ENCODE data around the gene EPHB1. TPM values are rescaled to one million over a fixed set of nuclear protein-coding genes. Genes with fewer than 3 reads are reported as not detected.

Gene EPHB1
- polyA plus RNA-seq, 1 donor: 3.7 TPM

DNA sequence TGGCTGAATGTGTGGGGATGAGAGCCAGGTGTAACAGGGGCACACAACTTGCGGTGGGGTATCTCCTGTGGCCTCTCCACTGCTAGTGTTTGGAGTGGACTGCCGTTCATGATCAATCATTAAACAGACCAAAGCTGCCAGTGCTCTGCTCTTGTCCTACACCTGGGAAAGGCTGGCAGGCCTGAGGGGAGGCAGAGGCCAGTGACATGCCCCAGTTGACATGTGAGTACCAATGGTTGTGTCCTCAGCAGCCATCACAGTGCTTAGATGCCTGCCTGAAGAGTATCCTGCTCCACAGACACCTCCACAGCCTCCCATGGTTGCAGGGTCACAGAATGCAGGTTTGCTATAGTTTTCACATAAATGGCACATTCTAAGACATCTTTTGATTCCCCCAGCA lies 348.4 kb downstream of the EPHB1 start:
- Histone ChIP-seq H3K4me3 (ENCODE audit: low read length) (no peak overlapping the region), H3K4me1 (ENCODE audit: control insufficient read depth, insufficient read depth, low read length) (no peaks in the 10 kb centered on the region)

DNA sequence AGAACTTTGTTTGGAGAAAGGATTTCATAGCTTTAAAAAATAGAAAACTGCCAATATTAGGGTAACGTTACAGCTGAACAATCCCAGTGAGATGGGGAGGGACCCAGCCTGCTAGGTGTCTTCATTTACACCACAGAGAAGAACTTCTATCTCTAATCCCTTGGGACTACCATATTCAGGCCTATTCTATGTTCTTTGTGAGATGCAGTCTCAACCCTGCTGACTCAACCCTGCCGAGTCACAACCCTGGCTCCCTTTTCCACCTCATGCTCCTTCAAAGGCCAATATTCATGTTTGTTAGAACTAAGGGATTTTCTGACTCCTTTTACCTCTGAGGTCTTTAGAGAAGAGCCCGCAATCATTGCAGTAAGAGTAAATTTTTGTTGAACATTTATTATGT lies 350.5 kb downstream of the EPHB1 start:
- H3K4me1 ChIP-seq (ENCODE audit: control insufficient read depth, insufficient read depth, low read length): no peaks in the 10 kb centered on the region
- no peaks in the 10 kb centered on the region for H3K27me3 ChIP-seq (ENCODE audit: control insufficient read depth, insufficient read depth, low read length)
- H3K4me3 ChIP-seq (ENCODE audit: low read length): no peak overlapping the region
- WGBS (ENCODE audit: insufficient coverage, low lambda C conversion rate): no CpG with 5 or more reads among the region's 3 CpGs
- H3K27ac ChIP-seq (ENCODE audit: low read length): no peak overlapping the region
- H3K9me3 ChIP-seq (ENCODE audit: control insufficient read depth, low read depth, low read length): no peaks in the 10 kb centered on the region
- no peak for DNase-seq
- no peaks in the 10 kb centered on the region for H3K36me3 ChIP-seq (ENCODE audit: control insufficient read depth, insufficient read depth, low read length)

More for the DNA sequence above, 348.4 kb downstream of the EPHB1 start:
- H3K36me3 ChIP-seq (ENCODE audit: control insufficient read depth, insufficient read depth, low read length): no peaks in the 10 kb centered on the region
- WGBS (ENCODE audit: insufficient coverage, low lambda C conversion rate): no CpG with 5 or more reads among the region's 2 CpGs
- H3K27ac ChIP-seq (ENCODE audit: low read length): no peak overlapping the region
- no peaks in the 10 kb centered on the region for H3K9me3 ChIP-seq (ENCODE audit: control insufficient read depth, low read depth, low read length)
- H3K27me3 ChIP-seq (ENCODE audit: control insufficient read depth, insufficient read depth, low read length): no peaks in the 10 kb centered on the region
- DNase-seq: no peak

DNA sequence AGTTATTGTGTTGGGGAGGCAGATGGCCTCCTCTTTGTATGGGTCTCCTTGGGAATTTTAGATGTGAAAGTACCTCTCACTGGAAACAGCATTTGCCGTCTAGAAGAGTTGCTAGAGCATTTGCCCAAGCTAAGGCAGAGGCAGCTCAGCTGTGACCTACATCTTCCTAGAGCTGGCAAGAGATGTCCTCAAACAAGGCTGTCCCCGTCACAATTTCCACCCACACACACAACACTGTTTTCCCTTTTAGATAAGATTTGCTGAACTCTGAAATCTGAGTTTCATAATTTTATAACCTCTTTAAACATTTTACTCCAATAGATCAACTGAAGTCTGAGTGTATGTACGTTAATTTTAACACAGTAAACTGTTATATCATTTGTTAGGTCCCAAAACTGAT lies 352.6 kb downstream of the EPHB1 start:
- DNase-seq: no peak
- 78% methylated on average over 1 of the region's 3 CpGs for WGBS (ENCODE audit: insufficient coverage, low lambda C conversion rate)
- H3K27ac ChIP-seq (ENCODE audit: low read length): no peak overlapping the region
- H3K27me3 ChIP-seq (ENCODE audit: control insufficient read depth, insufficient read depth, low read length): peaks cover 3% of the 10 kb centered on the region
- no peaks in the 10 kb centered on the region for H3K9me3 ChIP-seq (ENCODE audit: control insufficient read depth, low read depth, low read length)
- no peaks in the 10 kb centered on the region for H3K4me1 ChIP-seq (ENCODE audit: control insufficient read depth, insufficient read depth, low read length)
- no peaks in the 10 kb centered on the region for H3K36me3 ChIP-seq (ENCODE audit: control insufficient read depth, insufficient read depth, low read length)
- H3K4me3 ChIP-seq (ENCODE audit: low read length): no peak overlapping the region

DNA sequence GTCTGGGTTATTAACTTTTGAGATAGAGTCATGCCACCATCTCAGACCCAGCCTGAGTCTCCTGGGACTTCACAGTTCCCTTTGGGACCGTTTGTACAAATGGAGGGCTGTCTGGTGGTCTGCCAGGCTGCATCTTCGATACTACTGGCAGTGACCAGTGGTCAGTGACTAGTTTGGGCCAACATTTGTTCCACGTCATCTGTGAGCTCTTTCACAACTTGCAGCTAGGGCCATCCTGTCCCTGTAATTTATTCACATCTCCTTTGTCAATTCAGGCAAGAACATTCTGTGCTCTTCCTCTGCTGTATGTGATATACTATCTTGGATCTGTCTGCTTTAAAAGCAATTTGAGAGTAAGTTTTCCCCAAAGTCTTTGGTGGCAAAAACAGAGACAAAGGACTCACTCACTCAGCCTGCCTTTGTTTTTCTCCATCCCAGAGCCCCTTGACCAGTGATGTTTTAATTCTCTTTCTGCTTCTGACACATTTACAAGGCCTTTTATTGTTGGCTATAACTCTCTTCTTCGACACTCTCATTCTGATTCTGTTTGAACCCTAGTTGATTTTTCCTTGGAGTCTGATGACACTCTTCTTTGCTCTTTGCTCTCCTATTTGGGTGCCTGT lies 353.4 kb downstream of the EPHB1 start:
- H3K36me3 ChIP-seq (ENCODE audit: control insufficient read depth, insufficient read depth, low read length): no peaks in the 10 kb centered on the region
- H3K27me3 ChIP-seq (ENCODE audit: control insufficient read depth, insufficient read depth, low read length): peaks cover 3% of the 10 kb centered on the region
- H3K9me3 ChIP-seq (ENCODE audit: control insufficient read depth, low read depth, low read length): no peaks in the 10 kb centered on the region
- WGBS (ENCODE audit: insufficient coverage, low lambda C conversion rate): 45% methylated on average over 1 of the region's 4 CpGs
- no peak for DNase-seq
- no peak overlapping the region for H3K27ac ChIP-seq (ENCODE audit: low read length)
- H3K4me1 ChIP-seq (ENCODE audit: control insufficient read depth, insufficient read depth, low read length): no peaks in the 10 kb centered on the region
- H3K4me3 ChIP-seq (ENCODE audit: low read length): no peak overlapping the region

DNA sequence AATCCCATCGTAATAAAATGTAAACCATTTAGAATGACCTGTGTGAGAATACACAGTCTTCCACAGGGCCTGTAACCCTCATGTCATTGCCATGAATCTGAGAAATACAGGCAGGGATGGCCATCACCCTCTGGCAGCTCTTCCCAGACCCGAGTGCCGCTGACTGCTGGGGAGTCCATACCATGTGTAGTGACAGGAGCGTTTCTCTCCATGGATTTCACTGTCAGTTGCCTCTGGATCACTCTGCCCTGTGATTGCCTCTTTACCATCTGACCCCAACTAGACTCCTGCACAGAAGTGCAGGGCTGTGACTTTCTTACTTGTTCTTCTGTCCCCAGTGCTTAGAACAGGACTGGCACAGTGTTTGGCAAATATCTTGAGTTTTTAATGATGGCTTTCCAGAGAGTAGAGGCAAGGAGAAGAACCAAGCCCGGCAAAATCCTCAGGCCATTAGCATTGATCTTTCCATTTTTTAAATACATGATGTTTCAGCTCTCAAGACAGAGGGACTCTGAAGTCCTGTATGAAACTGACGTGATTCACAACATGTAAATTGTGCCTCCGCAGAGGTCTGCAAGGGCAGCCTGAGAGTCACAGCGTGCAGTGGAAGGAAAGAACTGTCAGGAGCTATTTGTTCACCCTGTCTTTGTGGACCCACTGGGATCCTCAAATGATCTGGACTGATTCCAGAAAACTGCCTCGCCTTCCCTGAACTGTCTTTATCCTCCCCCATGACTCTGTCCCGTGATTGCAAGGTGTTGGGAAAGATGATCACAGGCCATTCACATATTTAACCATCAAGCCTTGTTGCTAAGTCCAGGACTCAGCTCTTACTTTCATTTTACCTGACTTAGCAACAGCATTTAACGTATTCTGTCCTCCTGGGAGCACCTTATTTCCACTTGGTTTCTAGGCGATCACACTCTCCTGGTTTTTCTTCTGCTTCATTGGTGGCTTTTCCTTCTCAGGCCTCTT lies 354.9 kb downstream of the EPHB1 start:
- no peak for DNase-seq
- no peak overlapping the region for H3K27ac ChIP-seq (ENCODE audit: low read length)
- no peaks in the 10 kb centered on the region for H3K4me1 ChIP-seq (ENCODE audit: control insufficient read depth, insufficient read depth, low read length)
- H3K36me3 ChIP-seq (ENCODE audit: control insufficient read depth, insufficient read depth, low read length): no peaks in the 10 kb centered on the region
- H3K9me3 ChIP-seq (ENCODE audit: control insufficient read depth, low read depth, low read length): no peaks in the 10 kb centered on the region
- H3K27me3 ChIP-seq (ENCODE audit: control insufficient read depth, insufficient read depth, low read length): peaks cover 3% of the 10 kb centered on the region
- WGBS (ENCODE audit: insufficient coverage, low lambda C conversion rate): 90% methylated on average over 2 of the region's 12 CpGs
- H3K4me3 ChIP-seq (ENCODE audit: low read length): no peak overlapping the region

DNA sequence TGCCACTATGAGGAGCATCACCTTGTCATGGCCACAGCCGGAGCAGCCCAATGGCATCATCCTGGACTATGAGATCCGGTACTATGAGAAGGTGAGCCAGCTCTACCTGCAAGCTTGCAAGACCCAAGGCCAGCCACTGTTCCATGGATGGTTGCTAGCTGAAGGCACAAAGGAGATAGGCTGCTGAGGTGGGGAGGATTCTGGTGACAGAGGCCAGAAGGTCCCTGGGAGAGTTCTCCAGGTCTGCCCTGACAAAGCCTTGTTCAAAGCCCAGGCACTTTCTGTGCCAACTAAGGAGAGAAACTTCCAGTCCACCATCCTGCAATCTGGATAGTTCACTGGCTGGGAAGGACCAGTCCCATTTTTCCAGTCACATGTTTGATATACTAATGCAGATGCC lies 359.1 kb downstream of the EPHB1 start:
- H3K27me3 ChIP-seq (ENCODE audit: control insufficient read depth, insufficient read depth, low read length): peaks cover 3% of the 10 kb centered on the region
- H3K9me3 ChIP-seq (ENCODE audit: control insufficient read depth, low read depth, low read length): no peaks in the 10 kb centered on the region
- H3K27ac ChIP-seq (ENCODE audit: low read length): no peak overlapping the region
- no peaks in the 10 kb centered on the region for H3K4me1 ChIP-seq (ENCODE audit: control insufficient read depth, insufficient read depth, low read length)
- H3K36me3 ChIP-seq (ENCODE audit: control insufficient read depth, insufficient read depth, low read length): no peaks in the 10 kb centered on the region
- no peak overlapping the region for H3K4me3 ChIP-seq (ENCODE audit: low read length)
- no CpG with 5 or more reads among the region's 2 CpGs for WGBS (ENCODE audit: insufficient coverage, low lambda C conversion rate)
- no peak for DNase-seq

DNA sequence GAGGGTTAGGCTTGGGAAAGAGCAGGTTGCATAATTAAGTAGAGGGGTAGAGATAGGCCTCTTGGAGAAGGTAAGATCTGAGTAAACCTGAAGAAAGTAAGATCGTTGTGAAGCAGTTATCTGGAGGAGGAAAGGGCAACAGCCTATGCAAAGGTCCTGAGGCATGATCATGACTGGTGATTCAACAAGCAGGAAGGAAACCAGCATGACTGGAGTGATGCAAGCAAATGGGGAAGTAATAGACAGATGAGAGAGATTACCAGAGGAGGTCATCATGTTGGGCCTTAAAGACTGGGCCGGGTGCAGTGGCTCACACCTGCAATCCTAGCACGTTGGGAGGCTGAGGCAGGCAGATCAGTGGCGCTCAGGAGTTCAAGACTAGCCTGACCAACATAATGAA lies 360.2 kb downstream of the EPHB1 start:
- no CpG with 5 or more reads among the region's 4 CpGs for WGBS (ENCODE audit: insufficient coverage, low lambda C conversion rate)
- H3K27me3 ChIP-seq (ENCODE audit: control insufficient read depth, insufficient read depth, low read length): peaks cover 3% of the 10 kb centered on the region

DNA sequence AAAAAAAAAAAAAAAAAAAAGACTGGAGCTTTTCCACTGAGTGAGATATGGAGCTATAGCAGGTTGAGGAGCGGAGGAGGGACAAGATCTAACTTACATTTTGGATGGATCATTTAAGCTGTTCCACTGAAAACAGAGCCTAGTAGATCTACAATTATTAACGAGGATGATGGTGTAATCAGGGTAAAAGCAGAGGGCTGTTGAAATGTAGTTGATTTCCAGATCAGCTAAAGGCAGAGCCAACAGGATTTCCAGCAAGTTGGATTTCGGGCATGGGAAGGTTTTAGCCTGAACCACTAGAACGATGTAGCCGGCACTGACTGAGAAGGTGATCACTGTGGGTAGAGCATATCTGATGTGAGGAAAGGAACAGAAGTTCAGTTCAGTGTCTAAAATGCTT lies 360.7 kb downstream of the EPHB1 start:
- Histone ChIP-seq H3K27ac (ENCODE audit: low read length) (no peak overlapping the region), H3K9me3 (ENCODE audit: control insufficient read depth, low read depth, low read length) (no peaks in the 10 kb centered on the region), H3K27me3 (ENCODE audit: control insufficient read depth, insufficient read depth, low read length) (peaks cover 3% of the 10 kb centered on the region), H3K36me3 (ENCODE audit: control insufficient read depth, insufficient read depth, low read length) (no peaks in the 10 kb centered on the region), H3K4me1 (ENCODE audit: control insufficient read depth, insufficient read depth, low read length) (no peaks in the 10 kb centered on the region), H3K4me3 (ENCODE audit: low read length) (no peak overlapping the region)
- DNase-seq: no peak
- no CpG with 5 or more reads among the region's 5 CpGs for WGBS (ENCODE audit: insufficient coverage, low lambda C conversion rate)

More for the DNA sequence above, 360.2 kb downstream of the EPHB1 start:
- Histone ChIP-seq H3K36me3 (ENCODE audit: control insufficient read depth, insufficient read depth, low read length) (no peaks in the 10 kb centered on the region), H3K4me3 (ENCODE audit: low read length) (no peak overlapping the region), H3K4me1 (ENCODE audit: control insufficient read depth, insufficient read depth, low read length) (no peaks in the 10 kb centered on the region), H3K27ac (ENCODE audit: low read length) (no peak overlapping the region), H3K9me3 (ENCODE audit: control insufficient read depth, low read depth, low read length) (no peaks in the 10 kb centered on the region)
- no peak for DNase-seq

DNA sequence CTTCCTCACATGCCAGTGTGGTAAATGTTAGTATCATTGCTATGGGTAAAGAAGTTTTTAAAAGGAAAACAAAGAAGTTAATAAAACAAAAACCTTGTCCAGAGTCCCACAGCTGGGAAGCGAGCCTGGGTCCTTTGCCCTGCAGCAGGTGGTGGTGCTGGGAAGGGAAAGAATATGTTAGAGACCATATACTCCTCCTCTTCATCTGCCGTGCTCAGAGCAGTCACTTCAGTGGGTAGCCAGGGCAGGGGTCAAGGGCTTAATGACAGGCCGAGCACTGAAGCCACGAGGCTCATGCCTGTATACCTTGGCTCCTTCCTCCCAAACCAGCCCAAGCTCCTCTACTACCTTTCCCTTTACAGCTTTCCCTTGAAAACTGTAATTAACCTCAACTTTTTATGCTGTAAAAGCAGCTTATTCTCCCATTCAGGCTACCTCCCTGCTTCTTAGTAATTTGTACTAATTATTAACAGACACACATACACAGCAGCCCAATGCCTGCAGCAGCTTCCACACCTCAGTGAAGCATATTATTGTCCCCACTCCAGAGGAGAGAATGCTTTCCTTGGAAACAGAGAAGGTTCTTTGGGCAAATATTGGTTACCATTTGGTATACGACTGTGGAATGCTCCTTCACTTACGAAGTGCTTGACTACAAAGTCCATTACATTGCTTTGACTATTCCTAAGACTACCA lies 362.1 kb downstream of the EPHB1 start:
- H3K4me3 ChIP-seq (ENCODE audit: low read length): no peak overlapping the region
- H3K27ac ChIP-seq (ENCODE audit: low read length): no peak overlapping the region
- WGBS (ENCODE audit: insufficient coverage, low lambda C conversion rate): 64% methylated on average over 3 of the region's 6 CpGs
- DNase-seq: no peak
- H3K9me3 ChIP-seq (ENCODE audit: control insufficient read depth, low read depth, low read length): no peaks in the 10 kb centered on the region
- H3K4me1 ChIP-seq (ENCODE audit: control insufficient read depth, insufficient read depth, low read length): no peaks in the 10 kb centered on the region
- peaks cover 3% of the 10 kb centered on the region for H3K27me3 ChIP-seq (ENCODE audit: control insufficient read depth, insufficient read depth, low read length)
- no peaks in the 10 kb centered on the region for H3K36me3 ChIP-seq (ENCODE audit: control insufficient read depth, insufficient read depth, low read length)

DNA sequence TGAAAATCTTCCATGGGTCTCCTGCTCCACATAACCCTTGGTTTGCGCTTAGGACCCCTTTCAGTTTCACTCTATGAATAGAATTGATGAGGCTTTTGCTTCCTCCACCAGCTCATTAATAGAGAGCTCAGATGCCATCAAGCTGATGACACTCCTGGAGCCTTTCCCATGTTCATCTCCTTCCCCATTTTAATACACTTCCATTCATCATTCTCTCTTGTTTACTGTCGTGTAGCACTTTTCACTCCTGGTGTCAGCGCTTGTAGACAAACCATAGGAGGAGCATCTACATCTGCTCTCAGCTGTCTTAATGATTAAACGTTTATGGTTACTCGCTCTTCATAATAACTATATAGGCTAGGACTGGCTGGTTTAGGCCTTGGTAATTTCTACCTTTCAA lies 363.5 kb downstream of the EPHB1 start:
- H3K4me3 ChIP-seq (ENCODE audit: low read length): no peak overlapping the region
- no CpG with 5 or more reads among the region's 5 CpGs for WGBS (ENCODE audit: insufficient coverage, low lambda C conversion rate)
- no peaks in the 10 kb centered on the region for H3K27me3 ChIP-seq (ENCODE audit: control insufficient read depth, insufficient read depth, low read length)
- no peaks in the 10 kb centered on the region for H3K36me3 ChIP-seq (ENCODE audit: control insufficient read depth, insufficient read depth, low read length)
- no peaks in the 10 kb centered on the region for H3K9me3 ChIP-seq (ENCODE audit: control insufficient read depth, low read depth, low read length)
- H3K4me1 ChIP-seq (ENCODE audit: control insufficient read depth, insufficient read depth, low read length): no peaks in the 10 kb centered on the region
- DNase-seq: no peak
- no peak overlapping the region for H3K27ac ChIP-seq (ENCODE audit: low read length)
